ENCODE data around the gene HDAC4.

HDAC4 gene

DNA sequence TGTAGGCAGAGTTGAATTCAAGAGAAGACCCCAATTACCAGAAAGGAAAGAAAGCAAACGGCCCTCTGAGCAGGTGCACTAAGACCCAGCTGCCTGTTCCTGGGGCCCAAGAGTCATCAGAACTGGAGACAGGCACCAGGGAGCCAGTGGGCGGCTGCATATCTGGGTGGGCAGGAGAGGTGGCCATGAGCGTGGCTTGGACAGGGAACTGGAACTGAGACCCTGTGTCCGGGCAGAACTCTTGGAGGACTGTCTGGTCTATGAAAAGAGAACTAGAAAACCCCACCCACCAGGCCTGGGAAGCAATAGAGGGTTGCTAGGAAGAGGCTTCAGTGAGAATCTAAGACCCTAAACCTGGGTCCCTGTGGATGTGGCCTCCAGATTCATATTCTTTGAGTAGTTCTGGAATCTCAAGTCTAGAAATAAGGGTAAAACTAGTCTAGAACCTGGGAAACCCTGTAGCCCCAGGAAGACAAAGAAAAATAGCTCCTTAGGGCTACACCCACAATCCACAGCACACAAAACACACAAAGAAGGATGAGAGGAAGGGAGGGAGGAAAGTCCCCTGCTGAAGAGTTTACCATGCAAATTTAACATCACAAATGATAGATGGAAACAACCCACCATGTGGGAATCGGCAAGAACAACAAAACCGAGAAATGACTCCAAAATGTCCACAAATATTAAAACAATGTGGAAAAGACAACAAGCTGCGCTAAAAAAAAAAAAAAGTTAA is 147.0 kb downstream of the HDAC4 start:
- DNase-seq (ENCODE audit: low read depth) = no peak

DNA sequence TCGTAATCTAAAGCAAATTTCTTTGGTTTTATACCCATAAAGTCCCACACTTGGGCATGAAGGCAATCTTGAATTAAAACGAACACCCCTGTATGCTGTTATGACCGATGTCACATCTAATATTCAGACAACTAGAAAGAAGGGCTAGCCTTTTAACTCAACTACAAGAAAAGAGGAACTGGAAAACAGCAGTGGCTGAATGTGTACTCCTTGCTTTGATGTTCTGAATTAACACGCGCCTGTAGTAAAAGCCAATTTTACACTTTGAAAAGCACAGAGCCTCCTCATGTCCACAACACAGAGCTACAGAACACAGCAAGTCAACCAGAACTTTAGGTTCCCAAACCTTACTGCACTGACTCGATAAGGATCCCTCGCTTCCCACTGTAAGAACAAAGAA is 147.6 kb downstream of the HDAC4 start:
- DNase-seq (ENCODE audit: low read depth) = no peak

DNA sequence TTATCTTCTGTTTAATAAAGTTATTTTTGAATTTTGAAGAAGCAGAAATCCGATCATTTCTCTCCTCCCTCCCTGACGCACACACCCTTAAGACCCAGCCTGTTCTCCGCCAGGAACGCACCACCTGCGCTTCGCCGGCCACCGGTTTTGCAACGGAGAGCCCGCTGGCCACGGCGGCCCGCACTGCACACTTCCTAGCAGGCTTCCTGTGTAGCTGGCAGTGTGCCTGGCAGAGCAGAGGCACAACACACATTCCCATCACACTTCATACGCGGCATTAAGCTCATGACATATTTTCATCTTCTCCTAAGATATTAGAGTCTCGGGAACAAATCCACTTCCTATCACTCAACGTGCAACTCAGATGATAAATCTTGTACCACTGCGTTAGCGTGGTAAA is 148.0 kb downstream of the HDAC4 start:
- DNase-seq (ENCODE audit: low read depth) = no peak

DNA sequence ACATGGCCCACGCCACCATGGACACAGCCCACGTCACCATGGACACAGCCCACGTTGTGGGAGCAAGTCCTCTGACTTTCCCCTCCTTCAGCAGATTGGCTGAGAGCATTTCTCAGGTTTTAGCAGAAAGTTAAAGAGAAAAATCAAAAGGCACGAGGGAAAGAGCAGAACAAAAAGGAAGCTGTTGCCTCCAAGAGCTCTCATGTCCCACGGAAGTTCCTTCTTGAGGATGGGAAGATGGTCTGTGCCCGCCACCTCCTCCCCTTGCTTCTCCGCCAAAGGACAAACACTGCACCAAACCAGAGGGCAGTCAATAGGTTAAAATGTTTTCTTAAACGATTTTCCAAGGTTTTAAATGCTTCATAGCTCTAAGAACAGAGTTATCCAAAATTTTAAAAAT is 148.4 kb downstream of the HDAC4 start:
- DNase-seq (ENCODE audit: low read depth) = no peak

DNA sequence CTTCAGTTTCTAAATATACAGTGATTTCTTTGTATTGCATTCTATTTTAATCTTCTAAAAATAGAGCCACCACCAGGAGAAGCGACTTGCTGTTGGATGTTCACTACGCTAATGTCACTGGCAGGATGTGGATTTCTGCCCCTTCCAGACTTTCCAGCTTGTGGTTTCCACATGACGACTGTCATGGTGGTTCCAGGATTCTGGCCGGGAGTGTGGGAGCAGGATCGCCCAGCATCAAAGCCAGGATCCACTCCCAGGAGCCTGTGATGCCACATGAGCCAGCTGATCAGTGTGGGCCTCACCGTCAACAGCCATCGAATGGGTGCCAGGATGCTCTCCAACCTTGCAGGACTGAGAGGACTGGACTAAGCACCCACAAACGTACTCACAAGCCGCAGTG is 148.8 kb downstream of the HDAC4 start:
- DNase-seq (ENCODE audit: low read depth) = no peak

DNA sequence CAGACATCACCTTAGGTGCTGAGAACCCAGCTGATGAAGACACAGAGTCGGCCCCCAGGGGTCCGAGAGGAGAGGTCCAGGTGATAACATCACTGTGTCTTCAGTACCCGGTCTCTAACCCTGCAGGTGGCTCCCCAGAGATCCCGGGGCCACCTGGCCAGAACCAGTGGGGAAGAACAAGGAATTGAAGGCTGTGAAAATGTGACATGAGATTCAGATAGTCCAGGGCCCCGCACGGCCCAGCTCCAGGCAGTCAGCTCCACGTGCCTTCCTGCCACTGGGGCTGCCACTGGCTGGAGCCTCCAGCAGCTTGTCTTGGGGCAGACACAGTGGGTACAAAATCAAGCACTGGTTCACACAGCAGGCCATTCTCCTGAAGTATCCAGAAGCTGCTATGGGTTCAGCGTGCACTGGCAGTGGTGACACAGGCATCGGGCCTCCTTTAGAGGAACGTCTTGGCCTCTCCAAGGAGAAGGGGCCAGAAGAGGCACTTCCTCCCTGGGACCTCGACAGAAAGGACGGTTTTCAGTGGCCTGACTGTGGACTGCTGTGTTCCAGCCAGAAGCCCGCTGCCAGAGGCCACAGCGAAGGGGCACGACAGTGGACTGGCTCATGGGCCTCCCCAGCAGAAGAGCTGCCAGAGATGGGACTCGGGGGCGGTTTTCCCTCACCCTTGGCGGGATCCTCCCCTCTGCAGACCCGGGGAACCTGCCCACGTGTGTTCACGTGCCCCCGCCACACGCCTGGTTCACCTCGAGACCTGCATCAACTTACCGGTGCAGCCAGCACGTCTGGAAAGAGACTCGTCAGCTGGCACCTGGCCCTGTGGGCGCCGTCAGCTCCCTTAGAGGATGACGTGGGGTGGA is 150.4 kb downstream of the HDAC4 start:
- no peak for DNase-seq (ENCODE audit: low read depth)

DNA sequence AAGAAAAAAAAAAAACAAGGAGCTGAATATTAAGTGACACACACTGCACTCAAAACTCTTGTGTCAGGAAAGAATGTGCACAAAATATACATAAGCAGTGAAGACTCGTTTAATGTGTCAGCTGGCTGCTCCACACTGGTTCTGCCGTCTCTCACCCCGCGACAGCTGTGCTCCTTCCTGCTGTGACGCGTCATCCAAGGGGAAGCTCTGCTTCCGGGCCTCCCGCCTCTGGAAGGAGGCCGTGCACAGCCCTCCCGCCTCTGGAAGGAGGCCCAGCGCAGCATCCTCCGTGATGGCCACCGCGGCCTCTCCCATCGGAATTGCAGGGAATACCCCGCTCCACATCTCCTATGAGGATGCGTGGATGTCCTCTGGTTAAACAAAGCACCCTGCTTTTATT is 151.0 kb downstream of the HDAC4 start:
- no peak for DNase-seq (ENCODE audit: low read depth)

DNA sequence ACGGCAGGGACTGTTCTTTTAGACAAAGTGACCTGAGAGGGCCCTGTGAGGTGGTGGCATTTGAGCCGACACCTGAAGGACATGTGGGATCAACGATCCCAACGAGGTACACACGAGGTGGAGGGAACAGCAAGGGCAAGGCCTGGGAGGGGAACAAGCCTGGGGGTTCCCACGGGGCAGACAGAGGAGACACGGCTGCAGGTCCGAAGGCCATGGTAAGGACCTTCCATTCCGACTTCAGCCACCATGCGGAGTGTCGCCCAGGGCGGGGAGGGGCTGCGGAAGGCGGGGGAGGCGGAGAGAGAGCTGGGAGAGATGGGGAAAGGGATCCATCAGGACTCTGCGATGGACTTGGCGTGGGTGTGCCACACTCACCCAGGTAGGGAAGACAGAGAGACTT is 151.8 kb downstream of the HDAC4 start:
- DNase-seq (ENCODE audit: low read depth) = no peak

DNA sequence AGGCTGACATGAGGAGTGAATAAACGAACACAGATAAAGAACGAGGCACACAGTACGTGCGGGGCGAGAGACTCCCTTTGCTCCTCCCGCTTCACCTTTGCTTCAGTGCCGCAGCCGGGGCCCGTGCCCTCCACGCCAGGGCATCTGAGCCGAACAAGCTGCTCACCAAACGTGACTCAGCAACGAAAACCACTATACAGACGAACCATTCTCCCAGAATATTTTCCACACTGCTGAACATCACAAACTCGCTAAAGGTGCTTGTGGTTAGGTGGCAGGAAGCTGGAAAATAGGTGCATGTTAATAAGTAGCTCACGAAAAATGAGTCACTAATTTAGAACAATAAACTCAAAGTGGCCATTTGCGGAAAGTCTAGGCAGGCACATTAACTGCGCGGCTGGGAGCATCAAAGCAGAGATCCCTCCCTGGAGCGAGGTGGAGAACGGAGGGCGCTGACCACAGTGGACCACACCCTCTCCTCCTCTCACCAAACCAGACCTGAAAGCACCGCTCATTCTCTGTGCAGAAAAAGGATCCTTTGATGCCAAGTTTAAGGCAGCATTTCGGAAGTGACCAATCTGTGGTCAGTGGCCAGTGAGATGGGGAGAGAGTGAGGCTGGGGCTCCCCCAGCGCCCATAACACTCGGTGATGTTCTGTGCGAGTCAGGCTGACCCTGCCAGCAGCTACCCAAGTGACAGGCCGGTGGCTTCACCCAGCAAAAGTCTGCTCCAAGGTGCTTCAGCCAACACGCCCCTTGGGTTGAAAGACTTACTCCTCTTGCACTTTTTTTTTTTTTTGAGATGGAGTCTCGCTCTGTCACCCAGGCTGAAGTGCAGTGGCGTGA is 153.2 kb downstream of the HDAC4 start:
- no peak for DNase-seq (ENCODE audit: low read depth)

DNA sequence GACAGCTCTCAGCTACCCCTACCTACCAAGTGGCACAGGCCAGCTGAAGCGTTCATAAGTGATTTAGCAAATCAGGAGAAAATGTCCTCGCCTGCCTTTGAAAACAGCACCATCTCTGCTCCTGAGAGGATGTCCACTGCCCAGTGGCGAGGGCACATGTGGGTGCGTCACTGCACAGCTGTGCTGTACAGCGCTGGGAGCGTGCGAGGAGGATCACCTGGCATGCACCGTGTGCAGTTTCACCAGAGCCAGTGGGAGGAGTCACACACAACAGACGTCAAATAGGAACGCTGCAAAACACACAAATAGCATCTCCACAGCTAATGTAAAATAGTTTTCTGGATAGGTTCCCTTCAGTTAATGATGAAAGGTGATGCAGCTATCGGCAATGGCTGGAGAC is 154.1 kb downstream of the HDAC4 start:
- no peak for DNase-seq (ENCODE audit: low read depth)

DNA sequence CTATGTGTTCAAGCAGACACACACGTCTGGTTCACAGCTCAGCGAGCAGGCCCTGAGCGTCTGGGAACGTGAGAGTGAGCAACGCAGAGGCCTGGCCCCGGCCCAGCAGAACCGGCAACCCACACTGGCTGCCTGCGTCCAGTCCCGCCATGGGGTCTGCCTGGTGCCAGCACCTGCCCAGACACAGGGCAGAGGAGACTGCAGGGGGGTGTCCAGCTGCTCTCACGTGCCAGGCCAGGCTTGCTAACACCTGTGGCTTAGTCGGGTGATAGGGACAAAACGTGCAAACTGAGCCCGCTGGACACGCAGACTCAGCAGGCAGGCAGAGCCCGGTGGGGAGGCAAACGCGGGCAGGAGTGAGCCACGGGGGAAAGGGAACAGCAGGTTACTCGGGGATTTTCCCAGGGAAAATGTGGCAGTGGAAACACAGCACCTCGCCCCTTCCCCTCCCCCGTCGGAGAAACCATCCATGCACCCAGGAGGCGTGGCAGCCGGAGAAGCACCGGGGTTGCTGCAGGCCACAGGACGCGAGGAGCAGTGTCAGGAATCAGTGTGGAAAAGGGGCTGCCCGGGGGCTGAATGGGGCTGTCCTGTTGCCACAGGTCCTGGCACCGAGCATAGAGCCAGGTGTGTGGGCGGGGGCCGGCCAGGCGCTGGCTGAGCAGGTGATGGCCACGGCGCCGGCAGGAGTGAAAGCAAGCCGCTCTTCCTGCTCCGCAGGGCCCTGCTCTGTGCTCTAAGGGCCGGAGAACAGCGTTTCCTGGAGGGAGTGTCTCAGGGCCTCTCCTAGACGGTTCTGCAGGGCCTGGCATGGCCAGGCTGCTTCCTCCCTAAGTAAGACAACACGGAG is 154.7 kb downstream of the HDAC4 start:
- DNase-seq (ENCODE audit: low read depth) = no peak

DNA sequence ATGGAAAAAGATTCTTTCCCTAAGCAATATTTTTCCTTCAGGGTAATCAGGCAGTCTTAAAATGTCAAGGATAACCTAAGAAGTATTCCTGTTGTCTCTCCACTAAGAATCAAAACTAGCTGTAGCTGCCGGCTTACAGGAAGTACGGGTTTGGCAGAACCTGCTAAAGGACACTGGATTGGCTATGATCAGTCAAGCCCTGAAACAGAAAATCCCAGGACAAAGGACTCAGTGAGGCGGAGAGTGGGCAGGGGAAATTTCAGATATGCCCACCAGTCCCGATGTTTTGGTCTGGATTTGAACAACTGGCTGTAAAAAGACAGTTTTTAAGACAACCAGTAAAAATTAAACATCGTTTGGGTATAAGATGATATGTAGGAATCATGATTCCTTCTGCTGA is 155.7 kb downstream of the HDAC4 start:
- DNase-seq (ENCODE audit: low read depth) = no peak

DNA sequence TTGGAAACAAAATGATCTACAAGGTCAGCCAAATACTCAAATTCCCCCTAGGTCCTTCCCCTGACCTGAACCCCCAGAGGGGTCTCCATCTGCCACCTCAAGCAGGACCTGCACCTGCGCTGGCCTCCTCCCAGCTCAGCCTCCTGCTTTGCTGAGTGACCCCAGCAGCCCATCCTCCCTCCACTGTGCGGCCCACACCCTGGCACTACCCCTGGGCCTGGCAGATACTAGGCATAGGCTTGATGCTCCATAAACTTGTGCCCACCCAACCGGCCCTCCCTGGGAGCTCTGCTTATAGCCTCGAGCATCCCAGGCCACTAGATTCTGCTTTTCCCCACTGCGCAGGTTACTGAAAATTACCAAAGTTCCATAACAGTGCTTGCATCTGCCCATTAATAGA is 156.2 kb downstream of the HDAC4 start:
- DNase-seq (ENCODE audit: low read depth) = no peak

DNA sequence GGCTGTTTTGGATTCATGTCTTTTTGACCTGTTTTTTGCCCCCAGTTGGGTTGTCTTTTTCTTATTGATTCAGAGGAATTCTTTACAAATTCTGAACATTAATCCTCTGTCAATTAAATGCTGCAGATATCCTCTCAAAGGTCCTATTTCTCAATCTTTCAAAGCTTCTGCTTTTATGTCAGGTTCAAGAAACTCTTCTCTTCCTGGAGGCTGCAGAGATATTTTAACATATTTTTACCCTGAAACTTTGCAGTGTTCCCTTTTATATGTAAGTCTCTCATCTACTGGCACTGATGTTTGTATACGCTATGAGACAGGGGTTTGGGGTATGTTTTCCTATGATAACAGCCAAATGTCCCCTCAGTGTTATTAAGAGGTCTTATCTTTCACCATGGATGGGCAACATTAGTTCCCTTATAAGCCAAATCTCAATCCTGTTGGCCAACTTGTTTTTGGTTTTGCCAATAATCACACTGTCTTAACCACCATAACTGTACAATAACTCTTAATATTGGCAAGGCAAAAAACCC is 159.3 kb downstream of the HDAC4 start:
- no peak for DNase-seq (ENCODE audit: low read depth)

DNA sequence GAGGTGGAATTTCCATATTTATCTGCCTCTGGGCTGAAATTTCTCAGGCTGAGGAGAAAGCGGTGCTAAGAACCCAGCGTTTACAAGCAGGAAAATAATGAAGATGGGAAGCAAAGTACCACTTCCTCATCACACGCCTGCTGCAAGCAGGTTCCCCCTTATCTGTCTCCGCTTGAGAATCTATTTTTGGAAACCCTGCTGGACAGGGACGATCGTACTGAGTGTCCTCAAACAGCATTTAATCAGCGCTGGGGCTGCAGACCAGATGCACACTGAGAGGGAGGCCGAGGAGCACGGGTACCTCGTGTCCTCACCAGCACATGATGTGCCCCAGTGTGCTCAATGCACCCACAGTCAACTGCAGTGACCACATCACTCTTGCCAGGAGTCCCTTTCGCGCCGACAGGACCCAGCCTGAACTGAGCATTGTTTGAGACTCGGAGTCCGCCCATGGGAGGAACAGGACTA is 160.4 kb downstream of the HDAC4 start:
- no peak for DNase-seq (ENCODE audit: low read depth)

DNA sequence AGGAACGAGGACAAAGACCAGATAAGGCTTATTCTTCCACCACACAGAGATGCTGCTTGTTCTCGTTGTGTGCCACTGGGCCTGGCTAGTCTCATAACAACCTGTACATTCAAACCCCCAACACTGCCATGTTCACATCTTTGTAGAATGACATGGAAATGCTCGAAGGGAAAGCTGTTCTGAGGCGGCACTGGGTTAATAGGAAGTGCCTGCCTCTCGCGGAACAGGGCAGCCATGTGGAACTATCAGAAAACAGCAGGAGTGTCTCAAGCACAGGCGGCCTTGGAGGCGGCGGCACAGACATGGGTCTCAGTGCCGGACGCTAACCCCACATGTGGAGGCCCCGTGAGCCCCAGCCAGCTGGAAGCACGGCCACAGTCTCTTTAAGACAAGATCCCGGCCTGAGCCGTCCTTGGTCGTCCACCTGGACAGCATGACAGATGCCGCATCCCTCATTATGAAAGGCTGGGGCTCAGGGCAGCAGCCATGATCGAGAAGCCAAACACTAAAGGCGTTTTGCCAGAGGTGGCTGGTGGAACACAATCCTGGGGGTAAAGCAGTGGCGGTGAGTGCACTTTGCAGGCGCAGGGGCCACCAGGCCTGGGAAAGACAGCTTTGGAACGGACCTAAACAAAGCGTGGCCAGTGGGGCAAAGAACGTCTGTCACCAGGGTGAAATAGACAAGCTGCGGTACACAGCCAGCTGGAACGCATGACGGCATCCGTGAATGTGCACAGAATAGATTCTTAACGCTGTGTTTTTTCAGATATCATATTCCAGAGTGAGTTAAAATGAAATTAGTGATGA is 161.0 kb downstream of the HDAC4 start:
- no peak for DNase-seq (ENCODE audit: low read depth)

DNA sequence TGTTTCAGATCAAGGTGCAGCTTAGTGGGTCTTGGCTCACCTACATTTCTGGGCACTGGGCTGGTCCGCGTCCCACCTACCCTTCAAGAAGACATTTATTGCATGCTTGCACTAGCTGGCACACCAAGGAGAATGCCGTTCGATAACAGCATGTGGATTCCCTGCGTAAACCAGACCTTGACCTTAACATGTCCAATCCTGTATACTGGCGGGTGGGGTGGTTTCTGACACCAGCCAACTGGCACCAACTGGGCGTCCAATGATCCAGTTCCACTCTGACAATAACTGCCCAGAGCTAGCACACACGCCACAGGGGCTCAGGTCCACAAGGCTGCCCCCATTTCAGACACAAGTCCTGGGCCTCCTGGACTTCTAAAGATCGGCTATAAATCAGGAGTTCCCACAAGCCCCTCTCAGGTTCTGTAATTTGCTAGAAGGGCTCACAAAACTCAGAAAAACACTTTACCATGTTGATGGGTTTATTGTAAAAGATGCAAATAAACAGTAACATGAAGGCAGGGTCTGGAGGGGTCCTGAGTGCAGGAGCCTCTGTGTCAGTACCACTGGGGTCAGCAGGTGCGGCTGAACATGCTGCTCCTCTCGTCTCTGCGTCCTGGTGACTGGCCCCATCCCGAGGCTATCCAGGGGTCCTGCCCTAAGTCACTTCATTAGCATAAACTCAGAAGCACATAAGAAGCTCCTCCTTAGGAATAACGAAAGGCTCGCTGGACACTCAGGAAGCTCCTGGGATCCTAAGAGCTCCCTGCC is 161.8 kb downstream of the HDAC4 start:
- DNase-seq (ENCODE audit: low read depth) = no peak

DNA sequence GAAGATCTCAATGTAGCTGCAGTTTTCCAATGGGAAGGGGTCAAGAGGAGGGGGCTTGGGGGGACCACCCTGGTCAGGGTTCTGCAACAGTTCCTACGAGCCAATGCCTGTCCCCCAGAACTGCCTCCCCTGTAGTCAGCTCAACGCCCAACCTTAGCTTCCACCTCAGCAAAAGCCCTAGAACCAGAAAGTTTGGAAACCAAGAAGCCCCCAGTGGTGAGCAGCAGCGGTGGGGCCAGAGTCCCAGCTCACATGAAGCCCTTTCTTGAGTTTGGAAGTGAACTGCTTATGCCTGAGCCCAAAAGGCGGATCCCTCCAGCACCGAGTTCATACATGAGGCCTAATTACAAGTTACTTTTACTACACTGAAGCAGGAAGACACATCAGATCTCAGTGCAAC is 162.4 kb downstream of the HDAC4 start:
- no peak for DNase-seq (ENCODE audit: low read depth)

DNA sequence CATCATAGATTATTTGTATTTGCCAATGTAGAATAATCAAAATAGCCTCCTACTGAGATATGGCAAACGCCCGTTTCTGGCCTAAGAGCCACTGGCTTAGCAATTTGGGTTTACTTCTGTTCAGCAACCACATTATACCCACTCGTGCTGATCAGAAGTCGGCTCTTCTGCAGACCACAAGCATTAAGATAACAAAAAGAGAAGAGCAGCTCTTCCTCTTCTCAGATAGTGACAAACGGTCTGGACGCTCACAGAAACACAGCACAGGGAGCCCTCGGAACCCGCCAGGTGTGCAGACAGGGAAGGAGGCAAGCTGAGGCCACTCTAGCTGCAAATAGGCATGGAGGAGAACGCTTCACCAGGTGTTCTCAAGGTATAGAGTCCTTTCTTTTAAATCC is 164.0 kb downstream of the HDAC4 start:
- no peak for DNase-seq (ENCODE audit: low read depth)

All from activated T-helper 1 cell treated with Interleukin-2 at 50 U/mL for 16 hours (primary cell).